Body of pancreas (tissue), 4 donors: Measurements from ENCODE around the gene FBN3. TPM values are rescaled to one million over a fixed set of nuclear protein-coding genes. Genes with fewer than 3 reads are reported as not detected.
A peak's percentile ranks its signal among the peaks of the same experiment; 100 is the strongest.
"Not testable (repeated sequence)": the region's sequence is repeated elsewhere in the genome, so short reads cannot be mapped to it uniquely, and the experiment has no call there.

Experiments used
- ATAC-seq: fragments of 150-250 bp; one replicate; pipeline ENCODE4 v1.9.1; 2016
- DNase-seq, 4 donors: peaks; one replicate each; pipeline ENCODE4 v3.0.0-alpha.2; 2019
- H3K27ac ChIP-seq, 4 donors: fragments of 200-600 bp; sonication (generic); 1 replicate in 3 of 4; 2 replicates in 1 of 4; pipeline versions ENCODE4 v1.5.1 to v1.6.1; 2016 to 2019; ENCODE audit warnings: mild to moderate bottlenecking in 1 of 4, mixed read lengths in 1 of 4, moderate library complexity in 1 of 4
- H3K27me3 ChIP-seq, 2 donors: fragments of 200-600 bp; sonication (generic); one replicate each; pipeline ENCODE4 v1.6.0; 2016; ENCODE audit warnings: mild to moderate bottlenecking in 1 of 2
- H3K36me3 ChIP-seq, 2 donors: fragments of 200-600 bp; sonication (generic); replicated peaks in 1 of 2; 2 replicates each; pipeline ENCODE4 v1.5.1; 2016; ENCODE audit warnings: low read depth in 2 of 2; ENCODE audit not compliant: insufficient read depth in 1 of 2
- H3K4me1 ChIP-seq: fragments of 200-600 bp; sonication (generic); one replicate; pipeline ENCODE4 v1.6.0; 2016
- H3K4me3 ChIP-seq, 2 donors: fragments of 200-600 bp; sonication (generic); 1 replicate in 1 of 2; 2 replicates in 1 of 2; pipeline ENCODE4 v1.5.1; 2016 to 2019
- H3K9me3 ChIP-seq, 3 donors: fragments of 200-600 bp; sonication (generic); 1 replicate in 2 of 3; 2 replicates in 1 of 3; pipeline ENCODE4 v1.5.1; 2016
- POLR2A ChIP-seq, 3 donors: fragments of 450-650 bp; IDR thresholded peaks; one replicate each; pipeline ENCODE4 v1.6.1; 2016; ENCODE audit warnings: antibody characterized with exemption in 3 of 3, mild to moderate bottlenecking in 2 of 3
- WGBS, 2 donors: methylation state at CpG; one replicate each; pipeline ENCODE4 v1.1.5; 2017; 5-methylcytosine and 5-hydroxymethylcytosine counted together
- intact Hi-C: fragments of 100-400 bp; cut with DNase I; formaldehyde crosslinking; loops from one replicate; pipeline ENCODE4 v1.15.1; 2023
- total RNA-seq, 2 donors: library from RNA; depleted of rRNA; stranded (reverse); fragments of >200 nt; gene quantifications; one replicate each; pipeline ENCODE4 v1.1.0, GENCODE V29; 2016
- TF ChIP-seq, protein P1 (sequence below), 7 experiments: fragments of 450-650 bp in 4 of 7; fragments of 200-600 bp in 3 of 7; sonication (generic) in 3 of 7; IDR thresholded peaks; one replicate each; pipeline ENCODE4 v1.5.1; 2016 to 2019; ENCODE audit warnings: antibody characterized with exemption in 7 of 7

Gene FBN3
- total RNA-seq, 2 donors from 2014 or later = 0.26 TPM; not detected in 1

DNA sequence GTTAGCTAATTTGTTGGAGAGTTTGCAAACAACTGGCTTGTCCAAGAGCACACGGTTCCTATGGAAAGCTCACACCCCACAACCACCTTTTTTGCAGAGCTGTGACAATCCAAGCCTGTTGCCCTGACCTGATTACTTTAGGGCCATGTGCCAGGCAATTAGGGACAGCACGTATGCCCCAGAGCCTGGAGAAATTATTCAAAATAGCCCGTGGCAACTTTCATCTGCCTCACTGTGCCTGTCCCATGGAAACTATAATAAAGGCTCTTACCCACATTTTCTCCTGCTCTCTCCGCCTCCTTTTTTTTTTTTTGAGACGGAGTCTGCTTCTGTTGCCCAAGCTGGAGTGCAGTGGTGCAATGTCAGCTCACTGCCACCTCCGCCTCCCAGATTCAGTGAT is 18.6 kb upstream of the FBN3 start:
- DNase-seq = no peak
- Histone ChIP-seq H3K4me3 (no peak overlapping the region), H3K27me3 (no peaks in the 10 kb centered on the region), H3K4me1 (peaks cover 17% of the 10 kb centered on the region), H3K27ac (peak overlapping the region in 1 of 4 donors; percentile 4), H3K9me3 (no peaks in the 10 kb centered on the region), H3K36me3 (no peaks in the 10 kb centered on the region)
- TF ChIP-seq, protein P1, sequence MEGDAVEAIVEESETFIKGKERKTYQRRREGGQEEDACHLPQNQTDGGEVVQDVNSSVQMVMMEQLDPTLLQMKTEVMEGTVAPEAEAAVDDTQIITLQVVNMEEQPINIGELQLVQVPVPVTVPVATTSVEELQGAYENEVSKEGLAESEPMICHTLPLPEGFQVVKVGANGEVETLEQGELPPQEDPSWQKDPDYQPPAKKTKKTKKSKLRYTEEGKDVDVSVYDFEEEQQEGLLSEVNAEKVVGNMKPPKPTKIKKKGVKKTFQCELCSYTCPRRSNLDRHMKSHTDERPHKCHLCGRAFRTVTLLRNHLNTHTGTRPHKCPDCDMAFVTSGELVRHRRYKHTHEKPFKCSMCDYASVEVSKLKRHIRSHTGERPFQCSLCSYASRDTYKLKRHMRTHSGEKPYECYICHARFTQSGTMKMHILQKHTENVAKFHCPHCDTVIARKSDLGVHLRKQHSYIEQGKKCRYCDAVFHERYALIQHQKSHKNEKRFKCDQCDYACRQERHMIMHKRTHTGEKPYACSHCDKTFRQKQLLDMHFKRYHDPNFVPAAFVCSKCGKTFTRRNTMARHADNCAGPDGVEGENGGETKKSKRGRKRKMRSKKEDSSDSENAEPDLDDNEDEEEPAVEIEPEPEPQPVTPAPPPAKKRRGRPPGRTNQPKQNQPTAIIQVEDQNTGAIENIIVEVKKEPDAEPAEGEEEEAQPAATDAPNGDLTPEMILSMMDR (IDR thresholded peaks at IDR 0.05) = no peak
- no peak for TF ChIP-seq POLR2A (IDR thresholded peaks at IDR 0.05)
- intact Hi-C loops = no loop called here
- 45 to 47% methylated on average over 6 of the region's 6 CpGs for WGBS, 2 donors
- ATAC-seq = peak; percentile 33

DNA sequence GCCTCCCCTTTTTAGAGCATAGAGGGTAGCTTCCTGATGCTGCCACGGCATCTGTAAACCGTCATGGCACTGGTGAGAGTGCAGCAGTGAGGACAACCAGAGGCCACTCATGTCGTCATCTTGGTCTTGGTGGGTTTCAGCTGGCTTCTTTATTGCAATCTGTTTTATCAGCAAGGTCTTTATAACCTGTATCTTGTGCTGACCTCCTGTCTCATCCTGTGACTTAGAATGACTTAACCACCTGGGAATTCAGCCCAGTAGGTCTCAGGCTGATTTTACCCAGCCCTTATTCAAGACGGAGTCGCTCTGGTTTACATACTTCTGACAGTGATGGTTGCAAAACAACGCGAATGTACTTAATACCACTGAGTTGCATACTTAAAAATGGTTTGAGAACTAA is 14.4 kb upstream of the FBN3 start:
- H3K36me3 ChIP-seq = no peaks in the 10 kb centered on the region
- H3K4me1 ChIP-seq = peaks cover 17% of the 10 kb centered on the region
- no peak overlapping the region for H3K4me3 ChIP-seq
- WGBS, 2 donors = 72 to 79% methylated on average over 7 of the region's 7 CpGs
- DNase-seq (no peak), ATAC-seq (no peak)
- H3K27me3 ChIP-seq = no peaks in the 10 kb centered on the region
- no peak for TF ChIP-seq POLR2A (IDR thresholded peaks at IDR 0.05)
- TF ChIP-seq, protein P1 (IDR thresholded peaks at IDR 0.05) = no peak
- H3K27ac ChIP-seq = no peak overlapping the region
- intact Hi-C loops = no loop called here
- no peaks in the 10 kb centered on the region for H3K9me3 ChIP-seq

DNA sequence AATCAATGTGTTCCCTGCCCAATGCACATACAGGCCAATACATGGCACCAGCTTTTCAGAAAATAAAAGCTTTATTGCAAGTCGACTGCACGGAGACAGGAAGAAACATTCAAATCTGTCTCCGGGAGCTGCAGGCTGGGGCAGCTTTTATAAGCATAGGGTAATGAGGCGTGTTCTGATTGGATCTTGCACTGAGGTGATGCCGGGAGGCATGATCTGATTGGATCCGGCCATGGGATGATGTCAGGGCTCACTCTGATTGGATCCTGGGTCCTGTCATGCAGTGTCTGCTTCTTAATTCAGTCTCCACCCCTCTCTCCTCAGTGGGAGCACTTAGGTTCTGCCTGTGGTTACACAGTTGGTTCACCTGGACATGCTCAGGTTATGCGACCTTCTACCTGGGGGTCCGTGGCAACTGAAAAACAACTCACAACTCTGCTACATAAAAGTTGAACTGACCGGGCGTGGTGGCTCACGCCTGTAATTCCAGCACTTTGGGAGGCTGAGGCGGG is 11.8 kb upstream of the FBN3 start:
- TF ChIP-seq, protein P1 (IDR thresholded peaks at IDR 0.05) = no peak
- peak in 2 of 3 donors; percentile 56 to 69 for TF ChIP-seq POLR2A (IDR thresholded peaks at IDR 0.05)
- peak; percentile 95 for ATAC-seq
- Histone ChIP-seq H3K4me1 (no peaks in the 10 kb centered on the region), H3K9me3 (no peaks in the 10 kb centered on the region), H3K4me3 (no peak overlapping the region), H3K27me3 (no peaks in the 10 kb centered on the region), H3K27ac (peak overlapping the region in 1 of 4 donors; percentile 62), H3K36me3 (no peaks in the 10 kb centered on the region)
- DNase-seq = peak; percentile 75 to 88 (median 82)
- intact Hi-C loops = no loop called here
- WGBS, 2 donors = 53 to 61% methylated on average over 9 to 12 of the region's 12 CpGs

DNA sequence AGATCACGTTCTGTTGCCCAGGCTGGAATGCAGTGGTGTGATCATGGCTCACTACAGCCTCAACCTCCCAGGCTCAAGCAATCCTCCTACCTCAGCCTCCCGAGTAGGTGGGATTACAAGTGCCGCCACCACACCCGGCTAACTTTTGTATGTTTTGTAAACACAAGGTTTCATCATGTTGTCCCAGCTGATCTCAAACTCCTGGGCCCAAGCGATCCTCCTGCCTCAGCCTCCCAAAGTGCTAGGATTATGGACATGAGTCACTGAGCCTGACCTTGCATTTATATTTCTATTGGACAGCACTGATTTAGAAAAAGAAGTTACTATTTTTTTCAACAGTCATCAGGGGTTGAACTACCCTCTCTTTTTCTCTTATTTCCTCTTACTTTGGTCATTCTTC is 9.9 kb upstream of the FBN3 start:
- not testable (repeated sequence) for H3K27ac ChIP-seq, ATAC-seq

DNA sequence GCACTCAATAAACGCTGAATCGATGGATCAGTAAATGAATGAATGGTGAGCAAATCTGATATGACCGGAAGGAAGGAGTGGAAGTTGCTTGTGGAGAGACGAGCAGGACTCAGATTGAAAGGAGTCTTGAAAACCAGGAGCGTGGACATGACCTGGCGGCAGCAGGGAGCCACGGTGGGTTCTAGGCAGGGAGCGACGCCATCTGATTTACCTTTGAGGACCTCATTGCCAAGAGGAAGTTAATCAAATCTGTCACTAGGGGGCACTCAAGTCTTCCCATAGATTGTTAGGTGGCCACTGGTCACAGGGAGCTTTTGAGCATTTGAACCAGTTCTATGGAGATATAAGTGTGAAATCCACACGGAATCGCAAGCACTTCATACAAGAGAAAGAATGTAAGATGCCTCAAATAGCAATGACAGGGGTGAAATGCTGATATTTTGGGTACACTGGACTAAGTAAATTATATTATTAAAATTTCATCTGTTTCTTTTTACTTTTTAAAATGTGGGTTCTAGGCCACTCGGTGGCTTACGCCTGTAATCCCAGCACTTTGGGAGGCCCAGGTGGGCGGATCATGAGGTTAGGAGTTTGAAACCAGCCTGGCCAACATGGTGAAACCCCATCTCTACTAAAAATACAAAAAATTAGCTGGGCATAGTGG is 9.2 kb upstream of the FBN3 start:
- WGBS, 2 donors = 36 to 38% methylated on average over 14 of the region's 14 CpGs
- peak; percentile 66 to 86 (median 77) for DNase-seq
- Histone ChIP-seq H3K4me1 (peaks cover 13% of the 10 kb centered on the region), H3K9me3 (no peaks in the 10 kb centered on the region), H3K27me3 (no peaks in the 10 kb centered on the region), H3K27ac (no peak overlapping the region), H3K4me3 (no peak overlapping the region), H3K36me3 (no peaks in the 10 kb centered on the region)
- peak; percentile 60 for ATAC-seq
- TF ChIP-seq POLR2A (IDR thresholded peaks at IDR 0.05) = no peak
- TF ChIP-seq, protein P1 (IDR thresholded peaks at IDR 0.05) = peak; percentile 46 to 92 (median 81)
- intact Hi-C loops = loop anchor here (5.0 kb wide), 1 partner anchor 94 kb away; no protein-coding TSS in a partner anchor

More for the DNA sequence above, 9.9 kb upstream of the FBN3 start:
- H3K4me1 ChIP-seq, H3K9me3 ChIP-seq, H3K4me3 ChIP-seq, H3K36me3 ChIP-seq, DNase-seq, H3K27me3 ChIP-seq: not testable (repeated sequence)
- 64 to 79% methylated on average over 5 of the region's 5 CpGs for WGBS, 2 donors
- intact Hi-C loops = loop anchor here (5.0 kb wide), 1 partner anchor 93 kb away; no protein-coding TSS in a partner anchor
